SK-N-SH (cell line): ENCODE measurements around the gene NRDC. TPM values are rescaled to one million over a fixed set of nuclear protein-coding genes. Genes with fewer than 3 reads are reported as not detected.

Experiments used
- CTCF ChIA-PET: fragments of 300-600, 350-600 bp; formaldehyde crosslinking; extraction: SDS; loops from one replicate; lab custom pipeline; 2021; lab: Yijun Ruan, JAX
- POLR2A ChIA-PET: fragments of 350-600 bp; sonication (Branson Sonifier 250); formaldehyde crosslinking; extraction: SDS; loops from one replicate; lab custom pipeline; 2020; ENCODE audit warnings: antibody characterized with exemption, inconsistent platforms; lab: Yijun Ruan, JAX
- DNase-seq: peaks from one replicate; pipeline ENCODE4 v3.0.0; 2012
- H2AFZ ChIP-seq: fragments of 200-600 bp; sonication (generic); 2 replicates; pipeline ENCODE4 v1.8.1; 2016; ENCODE audit warnings: antibody characterized with exemption, mild to moderate bottlenecking, low read depth
- H3F3A ChIP-seq: fragments of 200-600 bp; sonication (generic); replicated peaks from 2 replicates; pipeline ENCODE3; 2016; ENCODE audit warnings: antibody characterized with exemption, mild to moderate bottlenecking; ENCODE audit not compliant: insufficient read depth
- H3K27ac ChIP-seq, 2 experiments: fragments of 200-500 bp in 1 of 2; fragments of 200-600 bp in 1 of 2; sonication (Bioruptor generic) in 1 of 2; sonication (generic), shearing (Covaris generic) in 1 of 2; 2 replicates each; pipeline versions ENCODE4 v1.5.1 to v1.6.1; 2014 to 2016; ENCODE audit warnings: low read depth in 2 of 2, inconsistent platforms in 1 of 2, low read length in 1 of 2, mild to moderate bottlenecking in 1 of 2, mixed read lengths in 1 of 2
- H3K27me3 ChIP-seq: fragments of 200-600 bp; sonication (generic), shearing (Covaris generic); 2 replicates; pipeline ENCODE4 v1.6.1; 2016; ENCODE audit warnings: mixed run types; ENCODE audit not compliant: insufficient read depth
- H3K36me3 ChIP-seq, 2 experiments: fragments of 200-500 bp in 1 of 2; fragments of 200-600 bp in 1 of 2; sonication (Bioruptor generic) in 1 of 2; sonication (generic) in 1 of 2; replicated peaks in 1 of 2; 2 replicates each; pipeline versions ENCODE3 to v1.5.1; 2014 to 2016; ENCODE audit warnings: low read length in 1 of 2, mild to moderate bottlenecking in 1 of 2; ENCODE audit not compliant: insufficient read depth in 2 of 2, control insufficient read depth in 1 of 2
- H3K4me1 ChIP-seq, 2 experiments: fragments of 200-500 bp in 1 of 2; fragments of 200-600 bp in 1 of 2; sonication (Bioruptor generic) in 1 of 2; sonication (generic), shearing (Covaris generic) in 1 of 2; 2 replicates each; pipeline versions ENCODE4 v1.5.1 to v1.6.1; 2014 to 2016; ENCODE audit warnings: low read depth in 1 of 2, low read length in 1 of 2, mixed run types in 1 of 2; ENCODE audit not compliant: insufficient read depth in 2 of 2, control insufficient read depth in 1 of 2
- H3K4me2 ChIP-seq: fragments of 200-600 bp; sonication (generic), shearing (Covaris generic); 2 replicates; pipeline ENCODE4 v1.6.1; 2017; ENCODE audit warnings: mixed run types
- H3K4me3 ChIP-seq, 2 experiments: fragments of 200-500 bp in 1 of 2; fragments of 200-600 bp in 1 of 2; sonication (Bioruptor generic) in 1 of 2; sonication (generic), shearing (Covaris generic) in 1 of 2; 2 replicates each; pipeline versions ENCODE4 v1.5.1 to v1.8.1; 2014 to 2016; ENCODE audit warnings: low read depth in 2 of 2, inconsistent platforms in 1 of 2, low read length in 1 of 2, mild to moderate bottlenecking in 1 of 2, mixed read lengths in 1 of 2, moderate library complexity in 1 of 2
- H3K79me2 ChIP-seq: fragments of 200-600 bp; sonication (generic); 2 replicates; pipeline ENCODE4 v1.8.1; 2017; ENCODE audit warnings: mild to moderate bottlenecking; ENCODE audit not compliant: insufficient read depth
- H3K9ac ChIP-seq: fragments of 200-600 bp; sonication (generic); 2 replicates; pipeline ENCODE4 v1.6.1; 2017; ENCODE audit warnings: mixed run types
- H3K9me2 ChIP-seq: fragments of 200-600 bp; sonication (generic); 2 replicates; pipeline ENCODE4 v1.6.1; 2017; ENCODE audit warnings: mixed run types
- H3K9me3 ChIP-seq: fragments of 200-600 bp; sonication (generic); 2 replicates; pipeline ENCODE4 v1.6.1; 2017; ENCODE audit warnings: mixed run types, mild to moderate bottlenecking, moderate library complexity
- H4K20me1 ChIP-seq: fragments of 200-600 bp; sonication (generic); 2 replicates; pipeline ENCODE4 v1.6.1; 2017; ENCODE audit warnings: mild to moderate bottlenecking, mixed run types; ENCODE audit not compliant: insufficient read depth
- CHD2 ChIP-seq: fragments of 150-350 bp; IDR thresholded peaks from 2 replicates; pipeline ENCODE4 v1.6.1; 2018; ENCODE audit warnings: low read length; ENCODE audit not compliant: partially characterized antibody
- ELF1 ChIP-seq: IDR thresholded peaks from 2 replicates; pipeline ENCODE4 v1.4.0; 2012
- EP300 ChIP-seq, 2 experiments: IDR thresholded peaks; 2 replicates each; pipeline versions ENCODE4 v1.4.0 to v1.6.1; 2012; ENCODE audit warnings: borderline replicate concordance in 1 of 2, low read depth in 1 of 2, low read length in 1 of 2
- EZH2phosphoT487 ChIP-seq: fragments of 200-600 bp; sonication (generic); IDR thresholded peaks from 2 replicates; pipeline ENCODE4 v1.6.1; 2017; ENCODE audit warnings: low read depth, mixed run types, mild to moderate bottlenecking, antibody characterized with exemption, moderate library complexity, borderline replicate concordance
- FOXJ3 ChIP-seq: sonication (generic); formaldehyde crosslinking; IDR thresholded peaks from 2 replicates; pipeline ENCODE4 v1.5.1; 2020; ENCODE audit warnings: mild to moderate bottlenecking, missing genetic modification reagents
- FOXM1 ChIP-seq: IDR thresholded peaks from 2 replicates; pipeline ENCODE4 v1.4.0; 2012; ENCODE audit warnings: low read depth, mild to moderate bottlenecking
- GABPA ChIP-seq: IDR thresholded peaks from 2 replicates; pipeline ENCODE4 v1.4.0; 2012; ENCODE audit warnings: low read depth, mild to moderate bottlenecking
- IRF3 ChIP-seq: fragments of 150-350 bp; IDR thresholded peaks from 2 replicates; pipeline ENCODE4 v1.6.1; 2016; ENCODE audit warnings: mild to moderate bottlenecking, low read depth, low read length
- JUND ChIP-seq: IDR thresholded peaks from 2 replicates; pipeline ENCODE4 v1.4.0; 2012
- MAX ChIP-seq: IDR thresholded peaks from 2 replicates; pipeline ENCODE4 v1.4.0; 2012; ENCODE audit warnings: low read depth
- MEF2A ChIP-seq: IDR thresholded peaks from 2 replicates; pipeline ENCODE4 v1.4.0; 2012; ENCODE audit warnings: low read depth, borderline replicate concordance
- NFIC ChIP-seq: IDR thresholded peaks from 2 replicates; pipeline ENCODE4 v1.4.0; 2012; ENCODE audit warnings: borderline replicate concordance
- NRF1 ChIP-seq: IDR thresholded peaks from 2 replicates; pipeline ENCODE4 v1.6.1; 2012; ENCODE audit warnings: low read depth, mild to moderate bottlenecking, low read length
- POLR2AphosphoS5 ChIP-seq: IDR thresholded peaks from 2 replicates; pipeline ENCODE4 v1.6.1; 2012; ENCODE audit warnings: low read depth, low read length
- RAD21 ChIP-seq: IDR thresholded peaks from 2 replicates; pipeline ENCODE4 v1.6.1; 2012; ENCODE audit warnings: mild to moderate bottlenecking, low read length
- RCOR1 ChIP-seq: fragments of 150-350 bp; IDR thresholded peaks from 2 replicates; pipeline ENCODE4 v1.6.1; 2017; ENCODE audit warnings: antibody characterized with exemption, low read length
- RXRA ChIP-seq: IDR thresholded peaks from 2 replicates; pipeline ENCODE4 v1.4.0; 2012; ENCODE audit warnings: low read depth, mild to moderate bottlenecking, borderline replicate concordance
- SIN3A ChIP-seq: IDR thresholded peaks from 2 replicates; pipeline ENCODE4 v1.6.1; 2012; ENCODE audit warnings: low read depth, mild to moderate bottlenecking, low read length, moderate library complexity, borderline replicate concordance
- TCF12 ChIP-seq: IDR thresholded peaks from 2 replicates; pipeline ENCODE4 v1.4.0; 2012
- YY1 ChIP-seq: IDR thresholded peaks from 2 replicates; pipeline ENCODE4 v1.4.0; 2012; ENCODE audit warnings: low read depth, mild to moderate bottlenecking
- WGBS: methylation state at CpG from one replicate; pipeline ENCODE4 v1.1.6; 2017; ENCODE audit warnings: low lambda C conversion rate; 5-methylcytosine and 5-hydroxymethylcytosine counted together
- polyA plus RNA-seq, 3 experiments: library from polyadenylated mRNA; depleted of rRNA; stranded (reverse); fragments of >200 nt; gene quantifications; 2 replicates each; pipeline ENCODE4 v1.2.3, GENCODE V29; 2012

Gene NRDC
- polyA plus RNA-seq, 1 of the 3 experiments (the other 2 are of a cell fraction), result 84.8 TPM

GRCh38 chr1:51871351-51871975 is 7.1 kb downstream of the NRDC start (continued):
- TF ChIP-seq RXRA (no peak), IRF3 (no peak), MEF2A (no peak), POLR2AphosphoS5 (no peak), SIN3A (no peak)
- TF ChIP-seq, all 33 proteins: peak for 0

- Histone ChIP-seq H3K79me2 (peaks cover 100% of the 10 kb centered on the region), H4K20me1 (peaks cover 35% of the 10 kb centered on the region), H3K4me2 (no peak overlapping the region), H3K27ac (no peak overlapping the region), H3K4me1 (peaks cover 0 to 9% of the 10 kb centered on the region in 2 experiments; a peak in 2 of 4 replicates), H3K9ac (no peak overlapping the region), H2AFZ (no peak overlapping the region), H3K27me3 (no peaks in the 10 kb centered on the region), H3K4me3 (no peak overlapping the region), H3K9me2 (no peaks in the 10 kb centered on the region), H3K9me3 (no peaks in the 10 kb centered on the region), H3F3A (peaks cover 4% of the 10 kb centered on the region), H3K36me3 (peaks cover 0 to 16% of the 10 kb centered on the region in 2 experiments)
- TF ChIP-seq MAX (no peak), IRF3 (no peak), NFIC (no peak), POLR2AphosphoS5 (no peak), ELF1 (no peak), NRF1 (no peak), EP300 (IDR thresholded peaks at IDR 0.05; ENCODE audit: borderline replicate concordance in 1 of 2, low read depth in 1 of 2, low read length in 1 of 2) (no peak), EZH2phosphoT487 (no peak), JUND (no peak), GABPA (no peak), FOXJ3 (CRISPR knock-in tag) (no peak), CHD2 (no peak), FOXM1 (no peak), YY1 (no peak), TCF12 (no peak), MEF2A (no peak), RAD21 (no peak), RCOR1 (no peak), SIN3A (no peak)
- POLR2A ChIA-PET, result interaction anchor here (0.6 kb wide), 1 partner anchor 230 kb away, joined by 5 read pairs; no protein-coding TSS in a partner anchor
- WGBS, result 96% methylated on average over 7 of the region's 7 CpGs
- no peak for DNase-seq
- CTCF ChIA-PET, result interaction anchor here (1.2 kb wide), 1 partner anchor 26 kb away, joined by 3 read pairs; no protein-coding TSS in a partner anchor
Observed at GRCh38 chr1:51870603-51871350, 7.8 kb downstream of the NRDC start.
